ENCODE data around the gene SNRK.

Gene SNRK

DNA sequence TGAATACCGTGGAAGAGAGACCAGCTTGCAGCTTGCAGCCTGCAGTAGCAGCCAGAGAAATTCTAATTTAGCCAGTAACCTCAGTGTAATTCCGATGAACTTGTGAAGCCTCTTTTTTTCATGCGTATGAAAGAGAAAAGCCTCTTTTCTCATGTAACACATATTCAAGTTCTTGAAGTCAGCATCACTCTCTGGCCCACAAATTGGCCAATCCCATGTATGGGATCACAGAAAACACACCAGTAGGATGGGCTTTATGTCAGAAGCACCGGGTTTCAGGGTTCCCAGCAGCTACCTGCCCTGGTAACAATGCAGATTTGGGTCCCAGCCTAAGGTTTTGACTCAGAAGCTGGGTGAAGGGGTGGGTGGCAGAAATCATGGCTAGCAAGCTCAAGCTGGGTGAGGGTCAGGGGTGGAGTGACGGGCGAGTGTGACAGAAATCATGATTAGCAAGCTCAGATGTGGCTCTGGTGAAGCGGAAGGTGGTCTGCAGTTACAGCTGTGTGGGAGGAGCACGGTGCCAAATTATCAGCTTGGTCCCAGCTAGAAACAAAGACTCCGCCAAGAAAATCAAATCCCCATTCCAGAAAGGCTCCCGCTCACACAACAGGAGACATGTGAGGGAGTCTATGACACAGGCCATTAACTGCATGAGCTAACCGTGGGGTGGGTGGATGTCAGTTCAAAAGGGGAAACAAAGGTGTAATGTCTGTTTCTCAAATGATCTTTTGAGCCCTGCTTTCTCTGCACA, 86.6 kb downstream of the SNRK start:
- no peak for DNase-seq (ENCODE audit: low read depth)

DNA sequence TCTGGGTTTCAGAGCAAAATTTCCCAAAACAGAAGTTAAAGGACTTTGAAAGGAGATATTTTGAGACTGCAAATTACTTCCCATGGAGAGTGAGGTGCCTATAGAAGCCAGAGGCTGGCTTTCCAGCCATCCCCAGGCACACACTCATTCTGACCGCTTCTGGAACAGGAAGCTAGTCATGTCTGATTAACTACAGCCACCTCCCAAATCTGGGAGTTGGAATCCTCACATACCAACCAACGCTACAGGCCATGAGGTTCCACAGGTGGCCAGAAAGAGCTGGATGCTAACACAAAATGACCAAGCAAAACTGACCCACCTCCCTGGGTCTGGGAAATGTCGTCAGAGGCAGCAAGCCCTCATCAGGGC, 87.2 kb downstream of the SNRK start:
- DNase-seq (ENCODE audit: low read depth), result no peak

DNA sequence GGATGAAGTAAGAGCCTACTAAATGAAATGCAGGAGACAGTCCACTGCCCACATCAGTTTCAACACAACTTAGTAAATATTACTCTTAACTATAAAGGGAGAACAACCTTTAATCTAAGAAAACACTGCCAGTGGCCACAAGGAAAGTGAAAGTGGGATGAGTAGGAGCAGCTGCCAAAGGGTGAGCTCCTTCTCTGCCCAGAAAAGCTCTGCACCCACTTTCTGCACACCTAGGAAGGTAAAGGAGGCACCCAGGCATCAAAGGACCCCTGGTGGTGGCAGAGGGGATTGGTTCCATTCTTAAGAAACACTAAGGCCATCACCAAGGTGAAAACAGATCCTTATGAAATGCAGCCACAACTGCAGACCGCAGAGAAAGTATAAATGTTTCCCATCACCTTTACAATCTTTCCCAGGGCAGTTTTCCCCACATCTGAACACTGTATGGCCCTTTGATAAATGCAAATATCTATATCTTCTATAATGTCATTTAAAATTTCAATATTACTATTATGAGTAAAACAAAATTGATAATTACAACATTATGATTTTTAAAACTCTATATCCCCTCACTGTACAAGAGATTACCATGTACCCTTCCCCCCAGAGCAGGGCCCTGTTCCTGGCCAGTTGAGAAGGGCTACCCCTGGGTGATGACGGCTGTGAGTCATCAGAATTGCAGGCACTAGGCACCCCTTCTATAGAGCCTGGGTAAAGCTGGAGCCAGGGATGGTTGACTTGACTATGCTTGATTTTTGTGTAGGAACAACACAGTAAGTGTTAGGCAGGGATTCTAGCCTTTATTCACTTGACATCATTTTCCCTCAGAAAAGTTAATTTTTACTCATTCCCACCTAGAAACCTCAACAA, 92.0 kb downstream of the SNRK start:
- DNase-seq (ENCODE audit: low read depth), result peak; percentile 39

DNA sequence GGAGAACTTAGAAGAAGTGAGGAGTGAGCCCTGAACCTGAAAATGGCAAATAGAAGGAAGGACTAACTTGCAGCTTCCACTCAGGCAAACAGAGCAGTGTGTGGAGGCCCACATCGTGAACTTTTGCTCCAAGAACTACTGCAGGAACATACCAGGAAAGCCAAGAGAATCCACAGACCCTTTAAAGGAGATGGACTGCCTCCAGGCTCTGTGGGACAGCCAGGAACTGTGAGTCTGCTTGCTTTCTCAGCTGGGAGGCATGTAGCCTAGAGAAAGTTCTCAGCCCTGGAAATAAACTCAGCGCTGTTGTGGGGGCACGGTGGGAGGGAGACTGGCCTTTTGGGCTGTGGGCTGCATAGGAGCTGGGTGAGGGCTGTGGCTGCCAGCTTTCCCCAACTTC, 93.0 kb downstream of the SNRK start:
- DNase-seq (ENCODE audit: low read depth), result no peak

DNA sequence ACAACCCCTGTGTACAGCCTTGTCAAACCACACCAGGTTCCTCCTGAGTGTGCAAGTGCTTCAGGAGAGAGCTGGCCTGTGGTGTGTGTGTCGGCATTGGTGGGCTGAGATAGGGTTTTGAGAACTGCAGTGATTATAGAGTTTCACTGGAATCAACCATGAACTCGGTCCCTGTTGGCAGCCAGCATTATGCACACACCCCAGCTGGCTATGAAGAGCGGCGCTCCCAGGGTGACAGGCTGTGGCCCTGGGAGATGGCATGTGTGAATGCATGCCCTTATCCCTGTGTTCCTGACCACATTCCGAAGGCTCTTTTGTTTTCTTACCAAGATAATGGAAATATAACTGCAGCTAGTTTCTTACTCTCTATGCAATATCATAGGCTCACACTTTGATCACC, 101.8 kb downstream of the SNRK start:
- no peak for DNase-seq (ENCODE audit: low read depth)

DNA sequence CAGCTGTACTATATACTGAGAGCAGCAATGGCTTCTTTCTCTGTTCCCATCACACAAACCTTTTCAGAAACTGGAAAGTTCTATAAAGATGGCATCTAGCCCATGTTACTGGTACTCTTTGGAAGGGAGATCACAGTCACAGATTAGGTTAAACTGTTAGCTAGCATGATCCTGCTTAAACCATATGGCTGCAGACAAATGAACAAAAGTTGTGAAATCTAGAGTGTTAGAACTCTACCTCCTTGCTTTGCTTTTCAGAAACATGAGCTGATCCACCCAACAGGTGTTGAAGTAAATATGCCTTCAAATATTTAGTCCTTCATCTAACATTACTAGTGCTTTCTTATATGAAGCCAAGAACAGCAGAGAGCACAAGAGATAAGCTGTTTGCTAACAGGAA, 102.6 kb downstream of the SNRK start:
- no peak for DNase-seq (ENCODE audit: low read depth)

DNA sequence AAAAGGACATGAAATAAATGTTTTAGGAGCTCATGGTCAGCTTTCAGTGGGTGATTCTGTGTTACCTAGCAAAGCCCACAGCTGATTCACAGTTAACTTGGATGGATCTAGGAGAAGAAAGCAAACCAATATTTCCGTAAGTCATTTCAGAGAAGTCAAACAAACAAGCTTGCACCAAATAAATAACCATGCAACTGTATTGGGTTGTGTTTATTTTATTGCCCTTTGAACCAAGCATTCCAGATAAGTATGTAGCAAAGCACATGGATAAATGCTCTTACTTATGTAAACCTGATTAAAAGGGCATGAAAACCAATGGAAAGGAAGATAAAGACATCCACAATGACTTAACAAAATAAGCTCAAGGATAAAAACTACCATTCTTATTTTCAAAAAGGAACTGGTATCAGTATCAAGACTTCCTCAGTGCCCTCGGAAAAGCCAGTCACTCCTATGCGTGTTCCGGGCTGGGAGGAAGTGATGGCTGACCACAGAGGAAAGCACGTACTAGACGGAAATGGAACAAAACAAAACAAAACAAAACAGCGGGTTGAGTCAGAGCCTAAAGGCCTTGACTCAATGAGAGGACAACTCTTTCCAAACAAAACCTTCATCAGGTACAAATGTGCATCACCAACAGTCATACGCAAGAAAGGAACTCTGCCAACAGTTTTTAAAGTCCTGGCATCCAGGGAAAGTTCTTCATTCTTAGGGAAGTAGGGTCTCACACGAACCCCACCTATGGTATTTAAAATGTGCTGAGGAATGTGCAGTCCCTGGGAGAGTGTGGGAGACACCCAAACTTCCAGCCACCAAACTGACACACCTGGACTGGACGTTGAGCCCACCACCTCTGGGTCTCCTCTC, 103.3 kb downstream of the SNRK start:
- peak; percentile 30 for DNase-seq (ENCODE audit: low read depth)

DNA sequence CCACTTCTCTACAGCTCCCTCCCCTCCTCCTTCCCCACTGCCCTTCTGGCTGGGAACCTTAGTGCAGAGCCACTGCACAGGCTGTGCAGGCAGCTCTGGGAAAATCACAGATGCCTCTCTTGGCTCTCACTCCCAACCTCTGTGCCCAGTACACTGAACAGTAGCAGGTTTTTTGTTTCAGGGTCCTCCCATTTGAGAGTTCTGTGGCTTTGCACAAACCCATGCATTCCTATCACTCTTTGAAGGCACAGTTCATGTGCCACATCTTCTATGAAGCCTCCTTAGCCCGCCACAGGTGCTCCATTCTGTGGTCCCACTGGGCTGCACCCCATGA, 103.9 kb downstream of the SNRK start:
- no peak for DNase-seq (ENCODE audit: low read depth)

DNA sequence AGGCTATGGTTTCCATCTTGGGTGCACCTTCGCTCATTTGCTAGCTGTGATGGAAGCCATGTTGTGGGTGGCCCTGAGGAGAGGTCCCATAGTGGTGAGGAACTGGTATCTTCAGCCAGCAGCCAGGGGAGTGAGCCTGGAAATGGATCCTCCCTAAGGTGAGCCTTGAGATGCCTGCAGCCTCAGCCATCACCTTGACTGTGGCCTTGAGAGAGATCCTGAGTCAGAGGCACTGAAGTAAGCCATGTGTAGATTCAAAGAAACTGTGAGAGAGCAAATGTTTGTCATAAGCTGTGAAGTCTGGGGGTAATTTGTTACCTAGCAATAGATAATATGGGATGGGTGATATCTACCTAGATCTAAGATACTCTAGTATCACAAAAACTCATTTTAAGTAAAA, 105.3 kb downstream of the SNRK start:
- DNase-seq (ENCODE audit: low read depth), result no peak

DNA sequence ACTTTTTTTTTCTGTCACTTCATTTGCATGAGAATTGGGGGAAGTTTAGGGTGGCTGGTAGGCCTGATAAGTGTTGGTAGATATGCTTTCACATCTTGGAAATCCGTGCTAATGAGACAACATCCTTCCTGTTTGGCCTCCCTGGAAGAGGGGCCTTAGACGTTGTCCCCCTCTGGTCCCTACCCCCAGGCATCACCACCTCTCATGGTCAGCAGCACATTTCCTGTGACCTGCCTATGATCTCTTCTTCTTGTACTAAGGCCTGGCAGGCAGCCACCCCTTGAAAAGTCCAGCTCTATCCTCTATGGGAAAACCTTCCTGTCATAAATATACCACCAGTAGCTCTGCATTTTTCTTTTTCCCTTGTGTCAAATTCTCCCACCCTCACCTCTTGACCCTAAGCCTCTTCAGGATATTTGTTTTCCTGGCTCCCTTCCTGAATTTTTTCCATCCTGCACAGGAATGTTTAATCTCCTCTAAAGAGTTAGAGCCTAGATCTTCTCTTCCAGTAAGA, 107.8 kb downstream of the SNRK start:
- no peak for DNase-seq (ENCODE audit: low read depth)

DNA sequence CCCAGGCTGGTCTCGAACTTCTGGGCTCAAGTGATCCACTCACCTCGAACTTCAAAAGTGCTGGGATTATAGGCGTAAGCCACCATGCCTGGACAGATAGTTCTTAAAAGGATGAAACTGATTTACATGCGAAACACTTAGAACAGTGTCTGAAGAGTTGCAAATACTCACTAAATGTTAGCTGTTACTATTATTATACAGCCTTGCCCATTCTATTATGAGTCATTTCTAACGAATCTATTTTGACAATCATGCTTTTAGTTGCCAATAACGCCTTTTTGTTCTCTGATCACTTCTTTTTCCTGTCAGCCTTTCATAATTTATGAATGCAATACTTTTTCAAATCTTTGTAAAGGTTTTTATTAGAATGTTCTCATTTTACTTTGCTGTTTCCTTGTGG, 112.7 kb downstream of the SNRK start:
- DNase-seq (ENCODE audit: low read depth), result no peak

DNA sequence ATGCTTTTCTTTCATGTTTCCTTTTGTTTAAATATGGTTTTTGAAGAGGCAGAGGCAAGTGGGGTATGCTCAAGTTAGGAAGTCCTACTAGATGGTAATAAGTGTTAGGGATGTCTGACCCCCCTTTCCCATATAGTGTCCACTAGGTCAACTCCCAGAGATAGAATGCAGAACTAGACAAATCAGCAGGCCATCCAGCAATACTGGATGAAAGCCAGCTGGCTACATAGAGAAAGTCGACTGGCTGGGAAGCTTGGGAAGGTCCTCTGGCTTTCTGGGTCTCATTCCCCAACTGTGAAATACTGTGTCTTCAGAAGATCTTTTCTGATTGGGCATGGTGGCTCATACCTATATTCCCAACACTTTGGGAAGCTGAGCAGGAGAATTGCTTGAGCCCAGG, 113.8 kb downstream of the SNRK start:
- no peak for DNase-seq (ENCODE audit: low read depth)
